Hepatocyte (in vitro differentiated cells): ENCODE measurements around the gene TRPM2.

ENCODE experiments used
- EZH2 ChIP-seq: fragments of 200-600 bp; sonication (generic); IDR thresholded peaks from 2 replicates; pipeline ENCODE4 v1.6.1; 2016; ENCODE audit warnings: antibody characterized with exemption, mild to moderate bottlenecking, borderline replicate concordance
- EZH2phosphoT487 ChIP-seq: fragments of 200-600 bp; sonication (generic); IDR thresholded peaks from one replicate; pipeline ENCODE4 v1.6.1; 2018; ENCODE audit warnings: antibody characterized with exemption, mild to moderate bottlenecking, low read depth, moderate library complexity; ENCODE audit not compliant: unreplicated experiment, severe bottlenecking
- TF ChIP-seq, protein P1 (sequence below): fragments of 200-600 bp; sonication (generic); IDR thresholded peaks from 2 replicates; pipeline ENCODE4 v1.5.1; 2016; ENCODE audit warnings: antibody characterized with exemption, mild to moderate bottlenecking; ENCODE audit not compliant: poor library complexity

GRCh38 chr21:44399955-44400790 is 46.8 kb downstream of the TRPM2 start:
- TF ChIP-seq, protein P1, sequence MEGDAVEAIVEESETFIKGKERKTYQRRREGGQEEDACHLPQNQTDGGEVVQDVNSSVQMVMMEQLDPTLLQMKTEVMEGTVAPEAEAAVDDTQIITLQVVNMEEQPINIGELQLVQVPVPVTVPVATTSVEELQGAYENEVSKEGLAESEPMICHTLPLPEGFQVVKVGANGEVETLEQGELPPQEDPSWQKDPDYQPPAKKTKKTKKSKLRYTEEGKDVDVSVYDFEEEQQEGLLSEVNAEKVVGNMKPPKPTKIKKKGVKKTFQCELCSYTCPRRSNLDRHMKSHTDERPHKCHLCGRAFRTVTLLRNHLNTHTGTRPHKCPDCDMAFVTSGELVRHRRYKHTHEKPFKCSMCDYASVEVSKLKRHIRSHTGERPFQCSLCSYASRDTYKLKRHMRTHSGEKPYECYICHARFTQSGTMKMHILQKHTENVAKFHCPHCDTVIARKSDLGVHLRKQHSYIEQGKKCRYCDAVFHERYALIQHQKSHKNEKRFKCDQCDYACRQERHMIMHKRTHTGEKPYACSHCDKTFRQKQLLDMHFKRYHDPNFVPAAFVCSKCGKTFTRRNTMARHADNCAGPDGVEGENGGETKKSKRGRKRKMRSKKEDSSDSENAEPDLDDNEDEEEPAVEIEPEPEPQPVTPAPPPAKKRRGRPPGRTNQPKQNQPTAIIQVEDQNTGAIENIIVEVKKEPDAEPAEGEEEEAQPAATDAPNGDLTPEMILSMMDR = no peak
- TF ChIP-seq EZH2phosphoT487 (no peak), EZH2 (no peak)
